Spinal cord (tissue), 10 donors: Measurements from ENCODE around the gene IL22RA1. TPM values are rescaled to one million over a fixed set of nuclear protein-coding genes. Genes with fewer than 3 reads are reported as not detected.

ENCODE experiments used
- DNase-seq, 6 donors: peaks; one replicate each; pipeline versions ENCODE4 v3.0.0 to v3.0.0-alpha.2; 2013 to 2015; ENCODE audit warnings: low spot score in 6 of 6, low read depth in 4 of 6
- H3K27ac ChIP-seq: one replicate; pipeline ENCODE4 v1.5.1; 2013; ENCODE audit warnings: low read depth, low read length, control low read depth
- H3K27me3 ChIP-seq: one replicate; pipeline ENCODE4 v1.6.1; 2013; ENCODE audit warnings: low read length; ENCODE audit not compliant: control insufficient read depth, insufficient read depth
- H3K36me3 ChIP-seq: one replicate; pipeline ENCODE4 v1.6.1; 2013; ENCODE audit warnings: low read length; ENCODE audit not compliant: control insufficient read depth, insufficient read depth
- H3K4me1 ChIP-seq: one replicate; pipeline ENCODE4 v1.6.1; 2013; ENCODE audit warnings: low read length; ENCODE audit not compliant: control insufficient read depth, insufficient read depth
- H3K4me3 ChIP-seq: one replicate; pipeline ENCODE4 v1.5.1; 2013; ENCODE audit warnings: low read depth, low read length, control low read depth
- H3K9me3 ChIP-seq: one replicate; pipeline ENCODE4 v1.6.1; 2013; ENCODE audit warnings: low read length; ENCODE audit not compliant: control insufficient read depth, insufficient read depth
- WGBS: methylation state at CpG from one replicate; pipeline ENCODE4 v1.1.5; 2013; ENCODE audit warnings: missing lambda C conversion rate; ENCODE audit not compliant: insufficient coverage; 5-methylcytosine and 5-hydroxymethylcytosine counted together
- polyA plus RNA-seq, 2 donors: library from polyadenylated mRNA; unstranded; fragments of 120-200 nt; gene quantifications; one replicate each; pipeline ENCODE4 v1.2.1, GENCODE V29; 2013; ENCODE audit not compliant: insufficient read length in 2 of 2
- total RNA-seq, 2 donors: library from RNA; depleted of rRNA in 1 of 2; stranded (reverse); fragments of 120-200 nt in 1 of 2; fragments of >200 nt in 1 of 2; gene quantifications; one replicate each; pipeline versions ENCODE4 v1.2.3 to v1.2.4, GENCODE V29; 2013 to 2014
- donor health status: healthy.

Gene IL22RA1
- total and polyA plus RNA-seq, 4 donors: 0.06 to 0.10 TPM; not detected in 2

DNA sequence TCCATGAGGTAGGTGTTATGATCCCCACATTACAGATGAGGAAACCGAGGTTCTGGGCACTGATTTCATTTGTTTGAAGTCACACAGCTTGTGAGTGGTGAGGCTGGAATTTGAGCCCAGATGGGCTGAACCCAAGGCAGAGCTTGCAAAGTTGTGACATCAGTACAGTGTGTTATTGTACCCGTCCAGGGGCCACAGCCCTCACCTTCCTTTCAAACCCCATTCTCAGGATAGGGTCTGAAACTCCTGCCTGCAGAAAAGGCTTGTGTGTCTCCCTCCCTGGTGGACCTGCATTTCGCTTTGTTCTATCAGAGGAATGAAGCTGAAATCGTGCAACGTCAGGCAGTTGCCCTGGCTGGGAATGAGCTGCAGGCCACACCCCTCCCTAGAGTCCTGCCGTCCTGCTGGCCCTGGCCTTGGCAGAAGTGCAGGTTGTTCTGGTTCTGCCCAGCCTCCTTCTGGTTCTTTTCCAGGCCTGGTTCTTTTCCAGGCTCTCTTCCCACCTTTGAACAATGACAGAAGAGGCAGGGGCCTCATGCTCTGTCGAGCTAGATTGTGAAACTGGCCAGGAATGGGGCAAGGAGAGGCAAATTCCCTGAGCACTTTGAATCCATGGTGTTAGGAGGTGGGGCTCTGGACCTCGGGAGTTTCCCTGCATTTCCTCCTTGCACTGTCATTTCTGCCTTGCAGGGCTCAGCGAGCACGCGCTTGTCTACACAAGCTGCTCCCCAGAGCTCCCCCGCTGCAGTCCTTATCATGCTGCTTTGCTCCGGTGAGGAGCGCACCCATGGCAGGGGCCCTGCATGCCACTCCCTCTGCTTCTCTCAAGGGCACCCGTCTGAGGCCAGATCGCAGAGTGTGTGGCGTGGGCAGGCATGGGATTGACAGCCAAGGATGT lies 22.8 kb downstream of the IL22RA1 start:
- H3K27ac ChIP-seq: no peak overlapping the region
- no peaks in the 10 kb centered on the region for H3K9me3 ChIP-seq
- H3K4me3 ChIP-seq: no peak overlapping the region
- H3K27me3 ChIP-seq: peaks cover under 1% of the 10 kb centered on the region
- DNase-seq: peak in 1 of 6 donors; percentile 23
- H3K36me3 ChIP-seq: no peaks in the 10 kb centered on the region
- H3K4me1 ChIP-seq: peaks cover 10% of the 10 kb centered on the region
- 36% methylated on average over 10 of the region's 17 CpGs for WGBS

DNA sequence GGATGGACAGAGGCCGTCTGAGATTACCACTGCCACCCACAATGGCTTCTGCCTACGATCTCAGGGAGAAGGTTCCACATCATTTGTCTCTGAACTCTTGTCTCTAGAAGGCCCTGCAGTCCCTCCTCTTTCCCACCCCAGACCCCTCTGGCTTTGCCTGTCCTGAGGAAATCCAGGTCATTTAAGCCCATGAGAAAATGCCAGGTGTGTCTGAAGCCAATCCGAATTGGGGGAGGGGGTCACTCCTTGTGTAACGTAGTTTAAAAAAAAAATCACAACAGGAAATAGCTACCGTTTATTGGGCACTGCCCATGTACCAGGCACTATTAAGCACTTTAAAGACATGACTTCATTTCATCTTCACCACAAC lies 23.5 kb downstream of the IL22RA1 start:
- H3K9me3 ChIP-seq: no peaks in the 10 kb centered on the region
- no peak overlapping the region for H3K27ac ChIP-seq
- no peak overlapping the region for H3K4me3 ChIP-seq
- DNase-seq: no peak
- no peaks in the 10 kb centered on the region for H3K36me3 ChIP-seq
- 83% methylated on average over 2 of the region's 5 CpGs for WGBS
- peaks cover 10% of the 10 kb centered on the region for H3K4me1 ChIP-seq
- no peaks in the 10 kb centered on the region for H3K27me3 ChIP-seq

GRCh38 chr1:24118410-24119242 lies 24.3 kb downstream of the IL22RA1 start:
- Histone ChIP-seq H3K9me3 (no peaks in the 10 kb centered on the region), H3K4me3 (no peak overlapping the region), H3K27ac (no peak overlapping the region), H3K36me3 (no peaks in the 10 kb centered on the region), H3K4me1 (peaks cover 10% of the 10 kb centered on the region), H3K27me3 (peaks cover 2% of the 10 kb centered on the region)
- WGBS: 75% methylated on average over 5 of the region's 8 CpGs
- no peak for DNase-seq

GRCh38 chr1:24117722-24118409 lies 25.1 kb downstream of the IL22RA1 start:
- Histone ChIP-seq H3K27me3 (peaks cover 2% of the 10 kb centered on the region), H3K9me3 (no peaks in the 10 kb centered on the region), H3K27ac (no peak overlapping the region), H3K4me1 (peaks cover 11% of the 10 kb centered on the region), H3K4me3 (no peak overlapping the region), H3K36me3 (no peaks in the 10 kb centered on the region)
- 92% methylated on average over 10 of the region's 14 CpGs for WGBS
- DNase-seq: no peak

- Histone ChIP-seq H3K4me3 (no peak overlapping the region), H3K27me3 (peaks cover 9% of the 10 kb centered on the region), H3K9me3 (no peaks in the 10 kb centered on the region), H3K4me1 (peaks cover 18% of the 10 kb centered on the region), H3K27ac (no peak overlapping the region), H3K36me3 (no peaks in the 10 kb centered on the region)
- no peak for DNase-seq
- WGBS: no CpG with 5 or more reads among the region's 2 CpGs
Observed at GRCh38 chr1:24117132-24117531, 25.8 kb downstream of the IL22RA1 start.

- Histone ChIP-seq H3K36me3 (no peaks in the 10 kb centered on the region), H3K4me3 (no peak overlapping the region), H3K27ac (no peak overlapping the region), H3K27me3 (peaks cover 10% of the 10 kb centered on the region), H3K4me1 (peaks cover 25% of the 10 kb centered on the region), H3K9me3 (no peaks in the 10 kb centered on the region)
- DNase-seq: no peak
- 81% methylated on average over 5 of the region's 6 CpGs for WGBS
Observed at GRCh38 chr1:24114753-24115152, 28.2 kb downstream of the IL22RA1 start.

GRCh38 chr1:24113641-24114033 lies 29.3 kb downstream of the IL22RA1 start:
- no peak overlapping the region for H3K27ac ChIP-seq
- peaks cover 28% of the 10 kb centered on the region for H3K4me1 ChIP-seq
- H3K27me3 ChIP-seq: peaks cover 10% of the 10 kb centered on the region
- no peaks in the 10 kb centered on the region for H3K9me3 ChIP-seq
- H3K4me3 ChIP-seq: no peak overlapping the region
- H3K36me3 ChIP-seq: no peaks in the 10 kb centered on the region
- WGBS: 81% methylated on average over 6 of the region's 6 CpGs
- DNase-seq: no peak

GRCh38 chr1:24111996-24112779 lies 30.8 kb downstream of the IL22RA1 start, which contains the start of gene MYOM3:
Gene MYOM3, minus strand, starts transcription at chr1:24112135. Its CDS starts 3,499 bp downstream, at chr1:24108636.
- H3K4me3 ChIP-seq: peak within 1 kb of the TSS; percentile 6
- H3K27me3 ChIP-seq: peaks cover 10% of the 10 kb centered on the region
- WGBS: 15% methylated on average over 15 of the region's 27 CpGs
- DNase-seq: peak in 5 of 6 donors; percentile 6 to 72 (median 15)
- peaks cover 31% of the 10 kb centered on the region for H3K4me1 ChIP-seq
- no peak within 1 kb of the TSS for H3K27ac ChIP-seq
- H3K36me3 ChIP-seq: no peaks in the 10 kb centered on the region
- no peaks in the 10 kb centered on the region for H3K9me3 ChIP-seq
